CD4-positive, alpha-beta T cell (primary cell): ENCODE data around the gene UNC13C. TPM values are rescaled to one million over a fixed set of nuclear protein-coding genes. Genes with fewer than 3 reads are reported as not detected.

Experiments used
- ATAC-seq: fragments of 200-7000 bp; cut with Tn5 transposase; one replicate; pipeline ENCODE4 v1.10.0; 2022; ENCODE audit warnings: mild to moderate bottlenecking; ENCODE audit not compliant: poor library complexity
- CTCF ChIA-PET: fragments of 350-600 bp; sonication (Branson Sonifier 250); formaldehyde crosslinking; loops from one replicate; lab custom pipeline; 2021; ENCODE audit warnings: antibody characterized with exemption, inconsistent platforms; lab: Charles Lee
- POLR2A ChIA-PET: fragments of 350-600 bp; sonication (Branson Sonifier 250); formaldehyde crosslinking; loops from one replicate; lab custom pipeline; 2021; ENCODE audit warnings: antibody characterized with exemption, inconsistent platforms; lab: Charles Lee
- DNase-seq, 14 experiments: peaks; one replicate each; pipeline ENCODE4 v3.0.0-alpha.2; 2013 to 2020; ENCODE audit warnings: mixed read lengths in 2 of 14
- H3K27ac ChIP-seq, 2 donors: one replicate each; pipeline versions ENCODE4 v1.5.1 to v1.7.0; 2013; ENCODE audit warnings: low read length in 2 of 2, low read depth in 1 of 2, mild to moderate bottlenecking in 1 of 2
- H3K27me3 ChIP-seq, 2 experiments: 1 replicate in 1 of 2; 2 replicates in 1 of 2; pipeline versions ENCODE4 v1.6.1 to v1.7.0; 2013; ENCODE audit warnings: low read length in 2 of 2, control low read depth in 1 of 2, mild to moderate bottlenecking in 1 of 2, moderate library complexity in 1 of 2; ENCODE audit not compliant: insufficient read depth in 2 of 2, control insufficient read depth in 1 of 2
- H3K36me3 ChIP-seq: one replicate; pipeline ENCODE4 v1.6.1; 2013; ENCODE audit warnings: low read length, control low read depth; ENCODE audit not compliant: insufficient read depth
- H3K4me1 ChIP-seq: one replicate; pipeline ENCODE4 v1.6.1; 2013; ENCODE audit warnings: low read length, control low read depth; ENCODE audit not compliant: insufficient read depth
- H3K4me3 ChIP-seq: one replicate; pipeline ENCODE4 v1.5.1; 2013; ENCODE audit warnings: mild to moderate bottlenecking, low read length, moderate library complexity
- H3K9me3 ChIP-seq, 2 experiments: 1 replicate in 1 of 2; 2 replicates in 1 of 2; pipeline versions ENCODE4 v1.6.1 to v1.7.0; 2013; ENCODE audit warnings: low read length in 2 of 2, mild to moderate bottlenecking in 2 of 2, control low read depth in 1 of 2, moderate library complexity in 1 of 2; ENCODE audit not compliant: control insufficient read depth in 1 of 2, insufficient read depth in 1 of 2
- H3K27ac Mint-ChIP-seq: one replicate; pipeline ENCODE4 v1.8.0; 2020; ENCODE audit warnings: mixed read lengths
- H3K27me3 Mint-ChIP-seq: one replicate; pipeline ENCODE4 v1.8.0; 2021; ENCODE audit warnings: mixed read lengths
- H3K36me3 Mint-ChIP-seq: one replicate; pipeline ENCODE4 v1.8.0; 2021; ENCODE audit warnings: low read depth, mixed read lengths
- H3K4me1 Mint-ChIP-seq: one replicate; pipeline ENCODE4 v1.8.0; 2021; ENCODE audit warnings: low read depth, mixed read lengths
- H3K4me3 Mint-ChIP-seq: one replicate; pipeline ENCODE4 v1.8.0; 2020; ENCODE audit warnings: mild to moderate bottlenecking, mixed read lengths
- H3K9me3 Mint-ChIP-seq: one replicate; pipeline ENCODE4 v1.8.0; 2020; ENCODE audit warnings: mixed read lengths
- CTCF ChIP-seq: fragments of 200-600 bp; IDR thresholded peaks from one replicate; pipeline ENCODE4 v1.8.0; 2022; ENCODE audit warnings: antibody characterized with exemption, mild to moderate bottlenecking
- intact Hi-C, 2 experiments: fragments of 100-400 bp; cut with DNase I in 1 of 2; cut with micrococcal nuclease in 1 of 2; formaldehyde crosslinking; loops; one replicate each; pipeline versions ENCODE4 v1.15.1 to v1.9.0; 2023 to 2025; cut with DNase I, micrococcal nuclease
- total RNA-seq, 174 experiments: library from RNA in 2 of 174; stranded (reverse) in 2 of 174; gene quantifications; one replicate each; pipeline ENCODE4 v1.2.3 and lab custom pipeline; 2021 to 2026

The UNC13C gene
- total RNA-seq, 2 experiments from 2014 or later = not detected

DNA sequence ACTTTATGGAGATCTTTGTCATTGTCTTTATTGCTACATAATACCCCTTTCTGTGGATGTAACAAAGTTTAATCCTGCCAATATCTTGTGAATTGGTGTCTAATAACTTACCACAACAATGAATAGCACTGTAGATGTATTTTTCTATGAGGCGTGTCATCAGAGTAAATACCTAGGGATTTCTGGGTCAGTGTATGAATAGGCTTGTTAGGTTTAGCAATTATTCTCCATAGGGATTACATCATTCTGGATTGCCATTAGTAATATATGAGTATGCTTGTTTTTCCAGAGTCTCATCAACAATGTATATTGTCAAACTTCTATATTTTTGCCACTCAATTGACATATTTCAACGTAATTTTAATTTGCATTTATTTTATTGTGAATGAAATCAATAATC is 67.9 kb downstream of the UNC13C start:
- no peak for TF ChIP-seq CTCF
- Mint-ChIP-seq H3K4me1 (no peaks in the 10 kb centered on the region), H3K36me3 (no peaks in the 10 kb centered on the region), H3K9me3 (peaks cover 6% of the 10 kb centered on the region), H3K27me3 (no peaks in the 10 kb centered on the region), H3K4me3 (no peak overlapping the region), H3K27ac (no peak overlapping the region)
- Histone ChIP-seq H3K27me3 (no peaks in the 10 kb centered on the region), H3K4me1 (no peaks in the 10 kb centered on the region), H3K36me3 (no peaks in the 10 kb centered on the region), H3K27ac (no peak overlapping the region), H3K4me3 (no peak overlapping the region), H3K9me3 (no peaks in the 10 kb centered on the region)
- ChIA-PET POLR2A (no interaction called here), CTCF (no interaction called here)
- ATAC-seq (no peak), DNase-seq (no peak)
- intact Hi-C loops = no loop called here

DNA sequence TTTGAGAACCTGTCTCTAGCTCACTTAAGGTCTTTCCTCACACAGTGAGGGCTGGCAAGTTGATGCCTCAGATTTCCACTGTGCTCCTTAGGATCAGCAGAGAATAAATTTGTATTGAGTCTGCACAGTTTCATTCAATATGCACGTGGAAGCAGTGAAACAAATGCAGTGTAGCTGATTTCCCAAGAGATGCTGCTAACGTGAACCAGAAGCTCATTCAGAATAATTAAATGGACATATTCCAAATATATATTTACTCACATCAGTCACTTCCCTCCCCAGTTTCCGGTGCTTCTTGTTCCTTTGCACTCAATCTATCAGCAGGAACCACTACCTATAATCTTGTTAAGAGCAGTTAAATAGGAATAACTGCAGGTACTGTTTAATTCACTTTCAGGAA is 86.1 kb downstream of the UNC13C start:
- Mint-ChIP-seq H3K4me1 (no peaks in the 10 kb centered on the region), H3K27me3 (no peaks in the 10 kb centered on the region), H3K4me3 (no peak overlapping the region), H3K36me3 (no peaks in the 10 kb centered on the region), H3K9me3 (peaks cover 4% of the 10 kb centered on the region), H3K27ac (no peak overlapping the region)
- no peak overlapping the region for H3K4me3 ChIP-seq
- H3K4me1 ChIP-seq = no peaks in the 10 kb centered on the region
- intact Hi-C loops = no loop called here
- TF ChIP-seq CTCF = no peak
- no peak overlapping the region for H3K27ac ChIP-seq
- ATAC-seq (no peak), DNase-seq (no peak)
- POLR2A ChIA-PET = no interaction called here
- CTCF ChIA-PET = no interaction called here
- no peaks in the 10 kb centered on the region for H3K36me3 ChIP-seq
- no peaks in the 10 kb centered on the region for H3K9me3 ChIP-seq
- no peaks in the 10 kb centered on the region for H3K27me3 ChIP-seq

DNA sequence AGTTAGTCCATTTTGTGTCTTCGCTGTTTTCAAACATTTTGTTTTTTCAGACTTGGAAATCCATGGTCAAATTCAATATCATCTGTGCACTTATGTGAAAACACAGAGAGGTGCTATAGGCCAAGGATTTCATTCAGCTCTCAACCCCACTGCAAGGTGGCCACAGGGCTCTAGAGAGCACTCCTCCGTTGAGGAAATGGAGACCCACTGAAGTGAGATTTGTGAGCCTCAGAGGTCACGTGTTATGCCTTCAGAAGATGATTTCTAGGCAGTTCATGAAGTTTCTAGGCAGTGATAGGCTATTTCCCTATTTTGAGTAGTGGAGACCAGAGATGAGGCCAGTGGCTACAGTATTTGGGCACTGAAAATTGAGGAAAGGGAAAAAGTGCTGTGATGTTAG is 88.2 kb downstream of the UNC13C start:
- ChIA-PET POLR2A (no interaction called here), CTCF (interaction anchor here (0.6 kb wide), 1 partner anchor 112 kb away, joined by 3 read pairs; no protein-coding TSS in a partner anchor)
- Histone ChIP-seq H3K27ac (no peak overlapping the region), H3K4me3 (no peak overlapping the region), H3K27me3 (no peaks in the 10 kb centered on the region), H3K36me3 (no peaks in the 10 kb centered on the region), H3K9me3 (no peaks in the 10 kb centered on the region), H3K4me1 (no peaks in the 10 kb centered on the region)
- Mint-ChIP-seq H3K27me3 (no peaks in the 10 kb centered on the region), H3K9me3 (peaks cover 4% of the 10 kb centered on the region), H3K27ac (no peak overlapping the region), H3K4me1 (no peaks in the 10 kb centered on the region), H3K4me3 (no peak overlapping the region), H3K36me3 (no peaks in the 10 kb centered on the region)
- DNase-seq (no peak), ATAC-seq (no peak)
- TF ChIP-seq CTCF = no peak
- intact Hi-C loops = no loop called here
